Smooth muscle cell (in vitro differentiated cells): Measurements from ENCODE around the gene RUNX2. TPM values are rescaled to one million over a fixed set of nuclear protein-coding genes. Genes with fewer than 3 reads are reported as not detected.

Experiments used
- DNase-seq: peaks from one replicate; lab custom pipeline; 2025; ENCODE audit not compliant: unreplicated experiment; lab: John Stamatoyannopoulos, UW
- H2AFZ ChIP-seq: fragments of 200-600 bp; sonication (generic); 2 replicates; pipeline ENCODE4 v1.6.0; 2016; ENCODE audit warnings: antibody characterized with exemption, low read depth, mild to moderate bottlenecking
- H3F3A ChIP-seq: fragments of 200-600 bp; sonication (generic); 2 replicates; pipeline ENCODE4 v1.6.0; 2017; ENCODE audit warnings: antibody characterized with exemption, low read depth
- H3K27ac ChIP-seq: fragments of 200-600 bp; sonication (generic); 2 replicates; pipeline ENCODE4 v1.5.1; 2016; ENCODE audit warnings: low read depth, mild to moderate bottlenecking
- H3K27me3 ChIP-seq: fragments of 200-600 bp; sonication (generic); 2 replicates; pipeline ENCODE4 v1.6.1; 2016; ENCODE audit warnings: low read depth, mild to moderate bottlenecking
- H3K36me3 ChIP-seq: fragments of 200-600 bp; sonication (generic); 2 replicates; pipeline ENCODE4 v1.5.1; 2016; ENCODE audit warnings: low read depth
- H3K4me1 ChIP-seq: fragments of 200-600 bp; sonication (generic); 2 replicates; pipeline ENCODE4 v1.5.1; 2016; ENCODE audit warnings: low read depth
- H3K4me2 ChIP-seq: fragments of 200-600 bp; sonication (generic); 2 replicates; pipeline ENCODE4 v1.6.0; 2016; ENCODE audit warnings: mild to moderate bottlenecking
- H3K4me3 ChIP-seq: fragments of 200-600 bp; sonication (generic); 2 replicates; pipeline ENCODE4 v1.5.1; 2016; ENCODE audit warnings: mild to moderate bottlenecking
- H3K79me2 ChIP-seq: fragments of 200-600 bp; sonication (generic); 2 replicates; pipeline ENCODE4 v1.6.0; 2016; ENCODE audit warnings: low read depth, mild to moderate bottlenecking
- H3K9ac ChIP-seq: fragments of 200-600 bp; sonication (generic); 2 replicates; pipeline ENCODE4 v1.6.0; 2016; ENCODE audit warnings: low read depth
- H3K9me3 ChIP-seq: fragments of 200-600 bp; sonication (generic); replicated peaks from 2 replicates; pipeline ENCODE4 v1.5.1; 2016; ENCODE audit warnings: low read depth
- H4K20me1 ChIP-seq: fragments of 200-600 bp; sonication (generic); 2 replicates; pipeline ENCODE4 v1.6.0; 2016; ENCODE audit warnings: low read depth
- CTCF ChIP-seq: fragments of 200-600 bp; sonication (generic); IDR thresholded peaks from 2 replicates; pipeline ENCODE4 v1.5.1; 2017; ENCODE audit warnings: borderline replicate concordance, mild to moderate bottlenecking, antibody characterized with exemption; ENCODE audit not compliant: insufficient read depth, poor library complexity, severe bottlenecking
- WGBS: methylation state at CpG from one replicate; pipeline ENCODE4 v1.1.7; 2016; ENCODE audit warnings: low lambda C conversion rate; 5-methylcytosine and 5-hydroxymethylcytosine counted together
- polyA plus RNA-seq: library from polyadenylated mRNA; unstranded; fragments of >200 nt; fragmentation: Nextera tagmentation; extraction: Ambion mirVana; gene quantifications from 2 replicates; pipeline ENCODE4 v1.2.1, GENCODE V29; 2016
- total RNA-seq: library from RNA; depleted of rRNA; stranded (reverse); fragments of >200 nt; gene quantifications from 2 replicates; pipeline ENCODE4 v1.2.3, GENCODE V29; 2014

The RUNX2 gene
- total and polyA plus RNA-seq, 2 experiments from 2014 or later: 12.5 to 16.4 TPM

DNA sequence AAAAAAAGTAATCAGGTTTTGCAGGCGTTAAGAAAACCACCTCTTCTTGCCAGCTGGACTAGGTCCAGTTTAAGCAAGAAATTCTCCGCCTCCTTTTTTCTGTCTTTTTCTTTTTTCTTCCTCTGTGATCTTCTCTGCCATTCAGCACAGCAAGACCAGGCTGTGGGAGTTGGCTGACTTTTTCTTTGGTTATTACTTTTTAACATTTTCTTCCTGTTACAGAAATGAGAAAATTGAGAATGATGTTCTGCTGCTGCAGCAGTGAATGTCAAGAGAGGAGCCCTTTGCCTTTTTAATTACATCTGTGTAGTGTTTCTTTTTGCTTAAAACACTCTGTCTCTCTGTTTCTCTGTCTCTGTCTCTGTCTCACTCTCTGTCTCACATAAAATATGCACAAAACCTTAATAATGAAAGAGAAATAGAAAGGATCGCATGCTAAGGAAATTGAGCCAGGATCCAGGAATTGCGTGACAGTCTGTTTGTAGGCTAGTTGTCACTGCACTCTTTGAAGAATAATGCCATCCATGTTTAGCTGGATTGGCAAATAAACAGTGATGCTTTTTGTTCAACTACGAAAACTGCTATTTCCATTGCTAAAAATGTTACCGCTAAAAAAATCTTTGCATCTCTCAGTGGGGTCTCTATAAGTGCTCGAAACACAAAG, 152.8 kb downstream of the RUNX2 start:
- Histone ChIP-seq H3K79me2 (peaks cover 11% of the 10 kb centered on the region), H4K20me1 (no peaks in the 10 kb centered on the region), H3K9me3 (no peaks in the 10 kb centered on the region), H3K36me3 (no peaks in the 10 kb centered on the region), H3K4me2 (peak overlapping the region; percentile 58), H2AFZ (no peak overlapping the region), H3F3A (peaks cover 18% of the 10 kb centered on the region), H3K9ac (peak overlapping the region; percentile 43), H3K4me1 (peaks cover 24% of the 10 kb centered on the region), H3K27ac (peak overlapping the region; percentile 95), H3K4me3 (no peak overlapping the region), H3K27me3 (no peaks in the 10 kb centered on the region)
- TF ChIP-seq CTCF: no peak
- no peak for DNase-seq
- WGBS: 67% methylated on average over 7 of the region's 7 CpGs

GRCh38 chr6:45483021-45483420, 154.9 kb downstream of the RUNX2 start:
- 21% methylated on average over 3 of the region's 3 CpGs for WGBS
- Histone ChIP-seq H3K4me2 (peak overlapping the region; percentile 58), H3K79me2 (peaks cover 17% of the 10 kb centered on the region), H3F3A (peaks cover 18% of the 10 kb centered on the region), H3K4me1 (peaks cover 24% of the 10 kb centered on the region), H3K27me3 (no peaks in the 10 kb centered on the region), H3K27ac (peak overlapping the region; percentile 95), H3K9me3 (no peaks in the 10 kb centered on the region), H3K9ac (peak overlapping the region; percentile 52), H4K20me1 (no peaks in the 10 kb centered on the region), H3K4me3 (no peak overlapping the region), H2AFZ (peak overlapping the region; percentile 11), H3K36me3 (no peaks in the 10 kb centered on the region)
- TF ChIP-seq CTCF: no peak
- no peak for DNase-seq

- H3K27ac ChIP-seq: peak overlapping the region; percentile 95
- peaks cover 22% of the 10 kb centered on the region for H3K79me2 ChIP-seq
These were observed 155.4 kb downstream of the RUNX2 start for GRCh38 chr6:45483501-45483900.

More at GRCh38 chr6:45483501-45483900, 155.4 kb downstream of the RUNX2 start:
- Histone ChIP-seq H3K27me3 (no peaks in the 10 kb centered on the region), H3K4me2 (peak overlapping the region; percentile 58), H3F3A (peaks cover 19% of the 10 kb centered on the region), H4K20me1 (no peaks in the 10 kb centered on the region), H2AFZ (peak overlapping the region; percentile 11), H3K9me3 (no peaks in the 10 kb centered on the region), H3K4me3 (no peak overlapping the region), H3K4me1 (peaks cover 24% of the 10 kb centered on the region), H3K36me3 (no peaks in the 10 kb centered on the region), H3K9ac (peak overlapping the region; percentile 52)
- no peak for DNase-seq
- TF ChIP-seq CTCF: no peak
- WGBS: 33% methylated on average over 5 of the region's 5 CpGs
